GM12891 (cell line): ENCODE results near the gene TSPO2.

Experiments
- POLR2A ChIP-seq: IDR thresholded peaks from 2 replicates; pipeline ENCODE4 v1.6.1; 2011; ENCODE audit warnings: low read depth, low read length, control low read depth
- POLR2AphosphoS5 ChIP-seq: IDR thresholded peaks from 2 replicates; pipeline ENCODE4 v1.6.1; 2011; ENCODE audit warnings: low read depth, low read length, control low read depth

- TF ChIP-seq POLR2A = no peak
- no peak for TF ChIP-seq POLR2AphosphoS5
Observed at GRCh38 chr6:40998661-40999060, 43.6 kb upstream of the TSPO2 start.
